Glutamatergic neuron (in vitro differentiated cells): ENCODE results near the gene PKP2. TPM values are rescaled to one million over a fixed set of nuclear protein-coding genes. Genes with fewer than 3 reads are reported as not detected.
"Not testable (repeated sequence)": the region's sequence is repeated elsewhere in the genome, so short reads cannot be mapped to it uniquely, and the experiment has no call there.

Source experiments
- DNase-seq: peaks from one replicate; pipeline ENCODE4 v3.0.0; 2022
- H3K27ac Mint-ChIP-seq: one replicate; pipeline ENCODE4 v1.8.0; 2020; ENCODE audit warnings: mild to moderate bottlenecking, mixed read lengths, inconsistent platforms; ENCODE audit not compliant: unreplicated experiment
- H3K27me3 Mint-ChIP-seq: one replicate; pipeline ENCODE4 v1.8.0; 2020; ENCODE audit warnings: mild to moderate bottlenecking, moderate library complexity, mixed read lengths, inconsistent platforms; ENCODE audit not compliant: unreplicated experiment
- H3K36me3 Mint-ChIP-seq: one replicate; pipeline ENCODE4 v1.8.0; 2020; ENCODE audit warnings: mild to moderate bottlenecking, mixed read lengths, inconsistent platforms; ENCODE audit not compliant: unreplicated experiment
- H3K4me1 Mint-ChIP-seq: one replicate; pipeline ENCODE4 v1.8.0; 2020; ENCODE audit warnings: mild to moderate bottlenecking, low read depth, mixed read lengths, inconsistent platforms; ENCODE audit not compliant: unreplicated experiment
- H3K4me3 Mint-ChIP-seq: one replicate; pipeline ENCODE4 v1.8.0; 2020; ENCODE audit warnings: mild to moderate bottlenecking, mixed read lengths, inconsistent platforms; ENCODE audit not compliant: unreplicated experiment
- H3K9me3 Mint-ChIP-seq: one replicate; pipeline ENCODE4 v1.8.0; 2020; ENCODE audit warnings: mild to moderate bottlenecking, moderate library complexity, mixed read lengths, inconsistent platforms; ENCODE audit not compliant: unreplicated experiment
- total RNA-seq: library from RNA; stranded (reverse); fragmentation: NEBNext Ultra II Directional; extraction: Animal tissue kit (Norgen Biotek cat#: 25700); gene quantifications from one replicate; pipeline ENCODE4 v1.2.1, GENCODE V29; 2021; ENCODE audit not compliant: unreplicated experiment
- TF ChIP-seq, protein P1 (sequence below): fragments of 200-600 bp; sonication (generic); IDR thresholded peaks from one replicate; pipeline ENCODE4 v1.5.0; 2021; ENCODE audit not compliant: partially characterized antibody, unreplicated experiment

The PKP2 gene
- total RNA-seq, 1 donor from 2014 or later, result 2.5 TPM

DNA sequence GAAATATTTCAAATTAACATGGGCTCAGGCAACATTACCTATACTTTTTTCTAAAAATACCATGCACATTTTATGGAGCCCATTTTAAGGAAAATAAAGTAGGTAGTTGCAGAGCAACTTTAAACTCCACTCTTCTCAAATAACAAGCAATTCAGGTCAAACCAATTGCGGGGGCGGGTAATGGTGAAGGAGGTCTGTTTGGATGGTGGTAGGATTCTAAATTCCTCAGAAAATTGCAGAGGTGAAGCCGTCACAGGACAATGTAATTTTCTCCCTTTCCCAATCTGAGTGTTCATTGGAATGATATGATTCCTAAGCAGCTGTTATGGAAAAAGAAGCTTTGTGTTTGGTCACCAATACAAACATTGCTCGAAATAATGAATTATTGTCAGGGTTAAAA is 11.6 kb downstream of the PKP2 start:
- Mint-ChIP-seq H3K4me1 (peaks cover 7% of the 10 kb centered on the region), H3K27me3 (no peaks in the 10 kb centered on the region), H3K9me3 (no peaks in the 10 kb centered on the region), H3K4me3 (no peak overlapping the region), H3K27ac (no peak overlapping the region), H3K36me3 (no peaks in the 10 kb centered on the region)
- no peak for DNase-seq
- TF ChIP-seq, protein P1, sequence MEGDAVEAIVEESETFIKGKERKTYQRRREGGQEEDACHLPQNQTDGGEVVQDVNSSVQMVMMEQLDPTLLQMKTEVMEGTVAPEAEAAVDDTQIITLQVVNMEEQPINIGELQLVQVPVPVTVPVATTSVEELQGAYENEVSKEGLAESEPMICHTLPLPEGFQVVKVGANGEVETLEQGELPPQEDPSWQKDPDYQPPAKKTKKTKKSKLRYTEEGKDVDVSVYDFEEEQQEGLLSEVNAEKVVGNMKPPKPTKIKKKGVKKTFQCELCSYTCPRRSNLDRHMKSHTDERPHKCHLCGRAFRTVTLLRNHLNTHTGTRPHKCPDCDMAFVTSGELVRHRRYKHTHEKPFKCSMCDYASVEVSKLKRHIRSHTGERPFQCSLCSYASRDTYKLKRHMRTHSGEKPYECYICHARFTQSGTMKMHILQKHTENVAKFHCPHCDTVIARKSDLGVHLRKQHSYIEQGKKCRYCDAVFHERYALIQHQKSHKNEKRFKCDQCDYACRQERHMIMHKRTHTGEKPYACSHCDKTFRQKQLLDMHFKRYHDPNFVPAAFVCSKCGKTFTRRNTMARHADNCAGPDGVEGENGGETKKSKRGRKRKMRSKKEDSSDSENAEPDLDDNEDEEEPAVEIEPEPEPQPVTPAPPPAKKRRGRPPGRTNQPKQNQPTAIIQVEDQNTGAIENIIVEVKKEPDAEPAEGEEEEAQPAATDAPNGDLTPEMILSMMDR, result no peak

- Mint-ChIP-seq H3K4me1 (peaks cover 13% of the 10 kb centered on the region), H3K27ac (no peak overlapping the region), H3K4me3 (no peak overlapping the region), H3K36me3 (no peaks in the 10 kb centered on the region), H3K27me3 (no peaks in the 10 kb centered on the region), H3K9me3 (peaks cover 5% of the 10 kb centered on the region)
- TF ChIP-seq, protein P1, result no peak
- DNase-seq, result no peak
Measured at GRCh38 chr12:32881702-32882101, 14.9 kb downstream of the PKP2 start.

DNA sequence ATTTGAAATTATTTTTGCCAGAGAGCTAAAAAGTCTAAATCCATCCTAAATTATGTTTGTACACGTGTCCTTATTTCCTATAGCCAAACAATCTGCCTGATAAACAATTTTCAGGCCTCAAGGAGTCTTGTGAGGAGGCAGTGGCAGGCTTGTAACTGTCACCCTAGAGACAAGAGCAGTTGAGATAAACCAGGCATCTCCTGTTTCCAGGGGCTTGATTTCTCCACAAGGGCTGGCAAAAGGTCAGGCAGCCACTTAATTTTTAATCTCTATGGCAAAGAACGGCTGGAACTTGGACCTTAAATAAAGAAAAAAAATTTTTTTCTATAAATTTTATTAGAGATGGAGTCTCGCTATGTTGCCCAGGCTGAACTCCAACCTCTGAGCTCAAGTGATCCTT is 15.5 kb downstream of the PKP2 start:
- TF ChIP-seq, protein P1, result no peak
- Mint-ChIP-seq H3K4me3 (no peak overlapping the region), H3K9me3 (peaks cover 5% of the 10 kb centered on the region), H3K4me1 (peaks cover 13% of the 10 kb centered on the region), H3K36me3 (no peaks in the 10 kb centered on the region), H3K27me3 (no peaks in the 10 kb centered on the region), H3K27ac (no peak overlapping the region)
- DNase-seq, result no peak

DNA sequence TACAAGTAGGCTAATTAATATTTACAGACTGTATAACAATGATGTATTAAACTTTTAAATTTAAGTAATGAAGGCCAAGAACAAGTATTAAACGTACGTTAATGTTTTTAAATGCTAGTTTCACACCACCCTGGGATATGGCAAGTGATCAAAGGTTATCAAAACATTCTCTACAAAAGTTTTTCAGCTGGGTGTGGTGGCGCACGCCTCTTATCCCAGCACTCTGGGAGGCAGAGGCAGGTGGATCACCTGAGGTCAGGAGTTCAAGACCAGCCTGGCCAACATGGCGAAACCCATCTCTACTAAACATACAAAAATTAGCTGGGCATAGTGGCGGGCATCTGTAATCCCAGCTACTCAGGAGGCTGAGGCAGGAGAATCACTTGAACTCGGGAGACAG is 17.5 kb downstream of the PKP2 start:
- not testable (repeated sequence) for H3K27ac Mint-ChIP-seq

DNA sequence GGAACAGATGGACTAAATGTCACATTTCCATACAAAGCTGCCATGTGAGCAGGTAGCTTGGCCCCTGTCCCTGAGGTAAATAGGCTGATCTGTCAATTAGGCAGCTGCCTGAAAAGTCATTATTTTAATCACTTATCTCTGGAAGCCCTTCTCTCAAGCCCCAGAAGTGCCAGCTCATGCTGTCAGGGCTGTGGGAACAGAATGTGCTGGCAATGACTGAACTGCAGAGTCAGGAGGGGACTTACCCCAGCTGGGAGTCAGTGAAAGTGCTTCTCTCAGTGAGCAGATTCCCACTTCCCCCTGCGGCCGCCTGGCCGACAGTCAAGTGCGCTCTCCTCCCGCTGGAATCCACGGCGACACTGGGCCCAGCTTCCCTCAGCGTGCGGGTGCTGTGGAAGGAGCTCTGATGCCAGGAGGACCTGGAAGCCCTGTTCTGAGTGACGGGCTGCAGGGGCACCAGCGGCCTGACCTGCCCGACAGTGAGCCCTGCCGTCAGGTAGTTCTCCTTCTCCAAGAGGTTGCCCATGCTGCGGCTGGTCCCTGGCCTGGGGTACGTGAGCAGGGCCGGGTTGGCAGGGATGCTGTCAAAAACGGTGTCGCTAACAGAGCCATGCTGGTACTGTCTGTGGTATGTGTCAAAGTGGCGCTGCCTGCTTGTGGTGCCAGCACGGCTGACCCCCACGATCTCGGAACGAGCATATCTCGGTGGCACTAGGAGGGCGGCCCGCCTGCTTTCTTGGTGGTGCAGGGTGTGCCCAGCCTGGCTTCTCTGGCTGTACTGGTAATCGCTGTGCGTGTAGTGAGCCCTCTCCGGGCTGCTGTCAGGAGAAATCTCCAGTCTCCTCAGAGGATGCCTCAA is 18.7 kb downstream of the PKP2 start:
- peaks cover 5% of the 10 kb centered on the region for H3K9me3 Mint-ChIP-seq
- DNase-seq, result peak; percentile 62
- peak overlapping the region; percentile 79 for H3K27ac Mint-ChIP-seq
- H3K4me1 Mint-ChIP-seq, result peaks cover 13% of the 10 kb centered on the region
- H3K36me3 Mint-ChIP-seq, result no peaks in the 10 kb centered on the region
- peak overlapping the region; percentile 11 for H3K4me3 Mint-ChIP-seq
- H3K27me3 Mint-ChIP-seq, result peaks cover 5% of the 10 kb centered on the region
- TF ChIP-seq, protein P1, result no peak

More for the DNA sequence above, 17.5 kb downstream of the PKP2 start:
- not testable (repeated sequence) for H3K4me3 Mint-ChIP-seq, DNase-seq, H3K27me3 Mint-ChIP-seq, H3K36me3 Mint-ChIP-seq, H3K9me3 Mint-ChIP-seq
- H3K4me1 Mint-ChIP-seq, result peaks cover 13% of the 10 kb centered on the region
